ENCODE measurements around the gene CFAP68.

The CFAP68 gene

DNA sequence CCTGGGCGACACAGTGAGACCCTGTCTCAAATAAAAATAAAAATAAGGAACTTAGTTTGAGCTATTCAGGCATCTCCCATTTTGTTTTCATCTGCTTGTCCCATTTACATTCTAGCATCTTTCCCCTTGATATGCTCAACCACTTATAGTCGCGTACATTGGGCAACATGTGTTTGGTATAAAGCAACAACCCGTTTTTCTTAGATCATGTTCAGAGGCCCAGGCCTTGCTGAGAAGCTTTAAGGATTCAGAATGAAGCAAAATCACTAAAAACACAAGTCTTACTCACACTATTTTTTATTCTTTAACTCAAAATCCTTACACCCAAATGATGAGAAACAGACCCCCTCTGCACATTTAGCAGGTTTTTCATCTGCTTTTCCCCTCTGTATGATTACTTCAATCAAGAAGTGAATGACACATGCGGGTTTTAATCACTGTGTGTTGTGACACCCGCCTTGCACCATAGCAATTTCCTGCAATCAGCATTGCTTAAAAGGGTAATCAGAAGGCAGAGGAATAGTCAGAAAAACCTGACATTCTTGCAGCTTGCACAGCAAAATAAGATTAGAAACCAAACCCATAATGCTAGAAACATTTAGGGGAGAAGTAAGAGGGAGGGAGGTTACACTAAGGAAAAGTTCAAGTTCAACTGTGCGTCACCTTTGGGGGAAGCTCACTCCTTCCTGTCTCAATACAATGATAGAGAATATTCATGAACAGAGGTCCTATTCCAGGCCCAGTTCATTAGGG lies 33.9 kb upstream of the CFAP68 start:
- no peaks in the 10 kb centered on the region for H3K27me3 ChIP-seq (ENCODE audit: control insufficient read depth in 1 of 2, insufficient read depth in 2 of 2, low read length in 2 of 2)
- no peaks in the 10 kb centered on the region for H3K9me3 ChIP-seq (ENCODE audit: low read length)
- no peak overlapping the region for H3K27ac ChIP-seq (ENCODE audit: low read depth, low read length)
- no peaks in the 10 kb centered on the region for H3K4me1 ChIP-seq (ENCODE audit: insufficient read depth, low read length)
- no peak overlapping the region for H3K4me3 ChIP-seq (ENCODE audit: low read depth in 1 of 2, low read length in 2 of 2)
- no peak overlapping the region for H3K9ac ChIP-seq (ENCODE audit: low read length)
- H3K36me3 ChIP-seq (ENCODE audit: insufficient read depth, low read length) = peaks cover 12% of the 10 kb centered on the region

- Histone ChIP-seq H3K9me3 (ENCODE audit: low read length) (no peaks in the 10 kb centered on the region), H3K4me1 (ENCODE audit: insufficient read depth, low read length) (no peaks in the 10 kb centered on the region), H3K27ac (ENCODE audit: low read depth, low read length) (no peak overlapping the region), H3K27me3 (ENCODE audit: control insufficient read depth in 1 of 2, insufficient read depth in 2 of 2, low read length in 2 of 2) (no peaks in the 10 kb centered on the region), H3K36me3 (ENCODE audit: insufficient read depth, low read length) (peaks cover 12% of the 10 kb centered on the region), H3K9ac (ENCODE audit: low read length) (no peak overlapping the region), H3K4me3 (ENCODE audit: low read depth in 1 of 2, low read length in 2 of 2) (no peak overlapping the region)
These were observed 33.3 kb upstream of the CFAP68 start for GRCh38 chr11:111846063-111846462.

GRCh38 chr11:111846636-111847035 lies 32.7 kb upstream of the CFAP68 start:
- Histone ChIP-seq H3K9me3 (ENCODE audit: low read length) (no peaks in the 10 kb centered on the region), H3K4me1 (ENCODE audit: insufficient read depth, low read length) (no peaks in the 10 kb centered on the region), H3K36me3 (ENCODE audit: insufficient read depth, low read length) (peaks cover 17% of the 10 kb centered on the region), H3K4me3 (ENCODE audit: low read depth in 1 of 2, low read length in 2 of 2) (no peak overlapping the region), H3K27me3 (ENCODE audit: control insufficient read depth in 1 of 2, insufficient read depth in 2 of 2, low read length in 2 of 2) (no peaks in the 10 kb centered on the region), H3K9ac (ENCODE audit: low read length) (no peak overlapping the region), H3K27ac (ENCODE audit: low read depth, low read length) (no peak overlapping the region)

GRCh38 chr11:111849631-111850030 lies 29.7 kb upstream of the CFAP68 start:
- no peak overlapping the region for H3K9ac ChIP-seq (ENCODE audit: low read length)
- H3K27me3 ChIP-seq (ENCODE audit: control insufficient read depth in 1 of 2, insufficient read depth in 2 of 2, low read length in 2 of 2) = no peaks in the 10 kb centered on the region
- H3K27ac ChIP-seq (ENCODE audit: low read depth, low read length) = no peak overlapping the region
- no peaks in the 10 kb centered on the region for H3K4me1 ChIP-seq (ENCODE audit: insufficient read depth, low read length)
- peaks cover 29% of the 10 kb centered on the region for H3K36me3 ChIP-seq (ENCODE audit: insufficient read depth, low read length)
- H3K9me3 ChIP-seq (ENCODE audit: low read length) = no peaks in the 10 kb centered on the region
- no peak overlapping the region for H3K4me3 ChIP-seq (ENCODE audit: low read depth in 1 of 2, low read length in 2 of 2)

DNA sequence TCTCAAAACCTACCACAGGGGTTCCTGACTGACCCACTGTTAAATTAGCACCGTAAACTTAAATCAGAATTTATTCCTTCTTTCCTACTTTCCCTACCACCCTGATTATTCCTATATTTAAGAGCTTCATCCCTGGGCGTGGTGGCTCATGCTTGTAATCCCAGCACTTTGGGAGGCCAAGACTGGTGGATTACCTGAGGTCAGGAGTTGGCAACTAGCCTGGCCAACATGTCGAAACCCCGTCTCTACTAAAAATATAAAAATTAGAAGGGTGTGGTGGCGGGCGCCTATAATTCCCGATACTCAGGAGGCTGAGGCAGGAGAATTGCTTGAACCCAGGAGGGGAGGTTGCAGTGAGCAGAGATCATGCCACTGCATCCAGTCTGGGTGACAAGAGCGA lies 28.3 kb upstream of the CFAP68 start:
- Histone ChIP-seq H3K9ac (ENCODE audit: low read length) (no peak overlapping the region), H3K27ac (ENCODE audit: low read depth, low read length) (no peak overlapping the region), H3K27me3 (ENCODE audit: control insufficient read depth in 1 of 2, insufficient read depth in 2 of 2, low read length in 2 of 2) (no peaks in the 10 kb centered on the region), H3K9me3 (ENCODE audit: low read length) (no peaks in the 10 kb centered on the region), H3K4me1 (ENCODE audit: insufficient read depth, low read length) (no peaks in the 10 kb centered on the region), H3K36me3 (ENCODE audit: insufficient read depth, low read length) (peaks cover 38% of the 10 kb centered on the region), H3K4me3 (ENCODE audit: low read depth in 1 of 2, low read length in 2 of 2) (no peak overlapping the region)

DNA sequence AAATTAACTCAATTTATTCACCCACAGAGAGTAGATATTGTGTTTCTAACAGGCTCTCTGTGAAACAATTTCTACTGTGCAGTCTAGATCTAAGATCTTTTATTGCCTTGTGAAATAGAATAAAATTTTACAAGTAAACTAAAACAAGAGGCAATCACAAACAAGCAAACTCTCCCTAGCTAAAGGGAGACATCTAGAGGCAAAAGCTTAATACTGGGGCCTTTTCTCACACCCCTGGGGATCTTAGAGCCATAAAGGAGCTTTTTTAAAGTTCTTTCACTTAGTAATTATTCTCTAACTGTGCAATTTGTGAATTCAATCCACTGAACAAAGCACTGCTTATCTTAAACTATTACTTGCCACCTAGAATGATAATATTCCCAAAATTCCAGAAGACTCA lies 27.7 kb upstream of the CFAP68 start:
- H3K27ac ChIP-seq (ENCODE audit: low read depth, low read length) = no peak overlapping the region

GRCh38 chr11:111852103-111852502 lies 27.2 kb upstream of the CFAP68 start:
- Histone ChIP-seq H3K9ac (ENCODE audit: low read length) (no peak overlapping the region), H3K9me3 (ENCODE audit: low read length) (no peaks in the 10 kb centered on the region), H3K4me3 (ENCODE audit: low read depth in 1 of 2, low read length in 2 of 2) (no peak overlapping the region), H3K27ac (ENCODE audit: low read depth, low read length) (no peak overlapping the region), H3K4me1 (ENCODE audit: insufficient read depth, low read length) (no peaks in the 10 kb centered on the region), H3K36me3 (ENCODE audit: insufficient read depth, low read length) (peaks cover 38% of the 10 kb centered on the region), H3K27me3 (ENCODE audit: control insufficient read depth in 1 of 2, insufficient read depth in 2 of 2, low read length in 2 of 2) (no peaks in the 10 kb centered on the region)

More for the DNA sequence above, 27.7 kb upstream of the CFAP68 start:
- Histone ChIP-seq H3K9ac (ENCODE audit: low read length) (no peak overlapping the region), H3K4me3 (ENCODE audit: low read depth in 1 of 2, low read length in 2 of 2) (no peak overlapping the region), H3K9me3 (ENCODE audit: low read length) (no peaks in the 10 kb centered on the region), H3K36me3 (ENCODE audit: insufficient read depth, low read length) (peaks cover 38% of the 10 kb centered on the region), H3K4me1 (ENCODE audit: insufficient read depth, low read length) (no peaks in the 10 kb centered on the region), H3K27me3 (ENCODE audit: control insufficient read depth in 1 of 2, insufficient read depth in 2 of 2, low read length in 2 of 2) (no peaks in the 10 kb centered on the region)

- Histone ChIP-seq H3K4me1 (ENCODE audit: insufficient read depth, low read length) (no peaks in the 10 kb centered on the region), H3K36me3 (ENCODE audit: insufficient read depth, low read length) (peaks cover 57% of the 10 kb centered on the region), H3K27ac (ENCODE audit: low read depth, low read length) (no peak overlapping the region), H3K4me3 (ENCODE audit: low read depth in 1 of 2, low read length in 2 of 2) (no peak overlapping the region), H3K27me3 (ENCODE audit: control insufficient read depth in 1 of 2, insufficient read depth in 2 of 2, low read length in 2 of 2) (no peaks in the 10 kb centered on the region), H3K9ac (ENCODE audit: low read length) (no peak overlapping the region), H3K9me3 (ENCODE audit: low read length) (no peaks in the 10 kb centered on the region)
These were observed 23.8 kb upstream of the CFAP68 start for GRCh38 chr11:111855506-111855905.

DNA sequence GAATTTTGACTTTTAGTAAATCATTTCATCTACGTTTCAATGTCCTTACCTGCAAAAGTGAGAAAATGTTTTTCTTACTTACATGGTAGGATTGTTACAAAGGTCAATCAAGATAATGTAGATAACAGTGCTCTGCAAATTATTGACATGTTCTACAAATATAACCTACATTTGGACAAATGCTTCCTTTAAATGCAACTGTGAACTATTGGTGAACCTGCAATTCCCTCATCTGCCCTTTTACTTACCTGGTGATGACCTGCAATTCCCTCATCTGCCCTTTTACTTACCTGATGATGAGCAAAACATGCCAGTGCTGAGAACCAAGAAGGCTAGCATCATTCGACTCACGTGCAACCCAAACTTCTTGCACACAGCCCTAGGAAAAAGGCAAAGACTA lies 19.1 kb upstream of the CFAP68 start:
- Histone ChIP-seq H3K27me3 (ENCODE audit: control insufficient read depth in 1 of 2, insufficient read depth in 2 of 2, low read length in 2 of 2) (no peaks in the 10 kb centered on the region), H3K4me3 (ENCODE audit: low read depth in 1 of 2, low read length in 2 of 2) (no peak overlapping the region), H3K27ac (ENCODE audit: low read depth, low read length) (no peak overlapping the region), H3K9ac (ENCODE audit: low read length) (no peak overlapping the region), H3K9me3 (ENCODE audit: low read length) (no peaks in the 10 kb centered on the region), H3K36me3 (ENCODE audit: insufficient read depth, low read length) (peaks cover 42% of the 10 kb centered on the region), H3K4me1 (ENCODE audit: insufficient read depth, low read length) (no peaks in the 10 kb centered on the region)

DNA sequence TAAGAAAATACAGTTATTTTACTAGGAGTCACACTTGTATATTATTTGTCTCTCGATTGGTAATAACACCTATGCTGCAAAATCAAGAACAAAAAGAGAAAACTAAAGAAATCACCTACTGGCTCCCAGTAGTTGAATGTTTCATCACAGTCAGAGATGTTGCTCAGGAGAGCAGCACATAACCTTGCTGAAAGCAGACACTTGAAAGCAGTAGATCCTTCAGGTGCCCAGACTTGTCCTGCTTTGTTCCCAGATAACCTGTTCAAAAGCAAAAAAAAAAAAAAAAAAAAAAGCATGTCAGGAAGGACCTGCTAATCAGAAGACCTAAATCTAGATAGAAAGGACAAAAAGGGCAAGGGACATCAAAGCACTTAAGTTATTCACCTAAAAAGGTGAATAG lies 9.2 kb upstream of the CFAP68 start:
- Histone ChIP-seq H3K27ac (ENCODE audit: low read depth, low read length) (no peak overlapping the region), H3K4me3 (ENCODE audit: low read depth in 1 of 2, low read length in 2 of 2) (no peak overlapping the region), H3K27me3 (ENCODE audit: control insufficient read depth in 1 of 2, insufficient read depth in 2 of 2, low read length in 2 of 2) (no peaks in the 10 kb centered on the region), H3K36me3 (ENCODE audit: insufficient read depth, low read length) (peaks cover 32% of the 10 kb centered on the region), H3K9me3 (ENCODE audit: low read length) (no peaks in the 10 kb centered on the region), H3K9ac (ENCODE audit: low read length) (no peak overlapping the region), H3K4me1 (ENCODE audit: insufficient read depth, low read length) (peaks cover 18% of the 10 kb centered on the region)

DNA sequence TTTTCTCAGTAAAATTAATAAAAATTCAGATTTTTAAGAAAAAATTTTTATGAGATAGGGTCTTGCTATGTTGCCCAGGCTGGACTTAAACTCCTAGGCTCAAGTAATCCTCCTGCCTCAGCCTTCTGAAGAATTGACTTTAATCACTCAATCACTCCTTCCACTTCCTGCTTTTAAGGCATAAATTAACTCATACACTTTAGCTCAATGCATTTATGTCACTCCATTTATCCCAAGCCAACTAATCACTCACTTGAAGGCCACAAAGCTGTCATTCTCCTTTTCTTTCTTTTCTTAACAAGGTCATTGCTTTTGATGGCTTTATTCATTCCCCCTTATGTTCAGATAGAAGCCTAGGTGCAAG lies 8.8 kb upstream of the CFAP68 start:
- Histone ChIP-seq H3K4me1 (ENCODE audit: insufficient read depth, low read length) (peaks cover 18% of the 10 kb centered on the region), H3K27me3 (ENCODE audit: control insufficient read depth in 1 of 2, insufficient read depth in 2 of 2, low read length in 2 of 2) (no peaks in the 10 kb centered on the region), H3K36me3 (ENCODE audit: insufficient read depth, low read length) (peaks cover 32% of the 10 kb centered on the region), H3K9me3 (ENCODE audit: low read length) (no peaks in the 10 kb centered on the region), H3K27ac (ENCODE audit: low read depth, low read length) (peak overlapping the region; percentile 89), H3K4me3 (ENCODE audit: low read depth in 1 of 2, low read length in 2 of 2) (peak overlapping the region; percentile 83 to 97), H3K9ac (ENCODE audit: low read length) (peak overlapping the region; percentile 80)
